GM18858 (cell line): ENCODE data around the gene SLC44A1.

Source experiments
- ATAC-seq: cut with Tn5 transposase; IDR thresholded peaks from one replicate; pipeline ENCODE4 v1.9.1; 2021; ENCODE audit not compliant: unreplicated experiment

Gene SLC44A1

DNA sequence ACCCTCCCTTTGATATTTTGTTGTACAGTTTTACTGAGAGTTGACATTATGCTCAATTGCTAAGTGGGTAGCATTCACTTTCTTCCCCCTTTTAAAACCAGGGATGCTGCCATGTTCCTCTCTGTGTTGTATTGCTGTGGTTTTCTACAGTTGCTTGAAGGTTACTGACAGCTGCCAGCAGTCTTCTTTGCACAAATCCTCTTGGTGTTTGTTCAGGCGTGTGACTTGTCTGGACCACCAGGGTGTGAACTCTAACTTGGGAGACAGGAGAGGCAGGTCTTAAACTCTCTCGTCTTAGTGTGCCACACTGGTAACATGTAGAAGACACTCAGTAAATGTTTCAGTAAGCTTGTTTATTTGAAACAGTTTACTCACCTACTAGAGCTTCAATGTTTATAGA lies 25.1 kb downstream of the SLC44A1 start:
- ATAC-seq = no peak

DNA sequence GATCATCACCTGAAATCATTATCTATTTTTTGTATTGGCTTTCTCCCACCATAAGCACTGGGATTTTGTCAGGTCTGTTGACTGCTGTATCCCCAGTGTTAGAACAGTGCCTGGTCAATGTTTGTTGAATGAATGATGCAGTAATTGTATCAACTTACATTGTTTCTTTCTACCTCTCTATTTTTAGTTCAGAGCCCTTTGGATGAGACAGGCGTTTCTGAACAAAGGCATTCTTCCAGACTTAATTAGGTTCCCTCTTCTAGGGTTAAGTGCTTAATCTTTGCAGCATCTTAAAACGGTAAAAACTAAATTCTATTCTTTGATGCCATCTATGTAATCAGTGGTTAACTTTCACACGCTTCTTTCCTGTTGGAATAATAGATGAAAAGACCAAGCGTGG lies 26.3 kb downstream of the SLC44A1 start:
- ATAC-seq = no peak

DNA sequence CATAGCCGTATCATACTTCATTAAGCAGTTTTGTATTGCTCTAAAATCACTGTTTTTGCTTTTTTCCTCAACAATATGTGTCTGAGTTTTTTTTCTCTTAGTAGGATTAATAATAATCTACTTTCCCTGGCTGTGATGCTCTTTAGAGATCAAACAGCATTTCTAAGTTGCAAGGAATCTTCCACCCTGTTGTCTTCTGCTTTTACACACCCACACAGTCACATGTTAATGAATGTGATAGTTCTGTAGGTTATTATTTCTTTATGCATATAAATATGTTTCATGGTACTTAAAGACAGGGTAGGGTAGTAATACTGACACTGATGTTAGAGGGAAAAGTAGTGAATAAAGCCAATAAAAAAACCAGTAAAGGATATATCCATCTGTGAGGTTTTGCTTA lies 29.3 kb downstream of the SLC44A1 start:
- ATAC-seq = no peak

GRCh38 chr9:105275111-105275510 lies 30.7 kb downstream of the SLC44A1 start:
- no peak for ATAC-seq

GRCh38 chr9:105275938-105276337 lies 31.5 kb downstream of the SLC44A1 start:
- ATAC-seq = no peak

- no peak for ATAC-seq
Observed at GRCh38 chr9:105278751-105279150, 34.3 kb downstream of the SLC44A1 start.

GRCh38 chr9:105280691-105281090 lies 36.2 kb downstream of the SLC44A1 start:
- no peak for ATAC-seq

GRCh38 chr9:105281272-105281671 lies 36.8 kb downstream of the SLC44A1 start:
- ATAC-seq = no peak

GRCh38 chr9:105281926-105282325 lies 37.5 kb downstream of the SLC44A1 start:
- ATAC-seq = no peak

DNA sequence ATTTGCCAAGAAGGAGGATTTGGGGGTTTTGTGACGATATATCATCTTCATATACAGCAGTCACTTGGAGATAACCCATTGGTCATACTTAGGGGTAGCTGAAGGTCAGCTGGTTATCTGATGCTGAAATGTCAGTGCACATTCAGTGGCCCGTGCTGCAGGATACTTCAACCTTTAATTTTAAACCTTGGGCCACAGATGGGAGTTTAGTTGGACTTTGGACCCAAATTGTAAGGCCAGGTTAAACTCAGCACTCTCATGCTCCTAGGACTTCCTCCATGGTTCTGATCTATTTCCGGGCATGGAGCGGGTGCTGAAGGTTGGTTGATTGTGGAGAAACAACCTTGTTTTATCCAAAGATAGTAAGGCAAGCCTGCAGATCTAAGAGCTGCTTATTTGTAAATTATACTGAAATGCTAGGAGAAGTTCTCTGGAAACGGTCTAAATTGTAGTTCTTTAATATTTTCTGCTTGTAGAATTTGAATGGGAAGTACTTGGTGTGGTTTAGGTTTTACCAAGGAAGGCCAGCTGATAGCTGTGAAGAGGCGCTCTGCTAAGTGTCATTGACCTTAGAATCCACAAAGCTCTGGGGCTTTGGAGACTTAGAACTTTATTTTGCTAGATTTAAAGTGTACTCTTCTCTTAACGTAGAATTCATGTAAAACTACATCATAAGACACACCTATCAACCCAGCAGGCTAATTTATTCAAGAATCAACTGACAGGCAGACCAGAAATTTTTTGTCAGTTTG lies 38.6 kb downstream of the SLC44A1 start:
- no peak for ATAC-seq

- no peak for ATAC-seq
Observed at GRCh38 chr9:105283795-105284194, 39.3 kb downstream of the SLC44A1 start.

GRCh38 chr9:105284463-105284862 lies 40.0 kb downstream of the SLC44A1 start:
- ATAC-seq = no peak

GRCh38 chr9:105286098-105286497 lies 41.6 kb downstream of the SLC44A1 start:
- ATAC-seq = no peak

- no peak for ATAC-seq
Observed at GRCh38 chr9:105289305-105289704, 44.9 kb downstream of the SLC44A1 start.

DNA sequence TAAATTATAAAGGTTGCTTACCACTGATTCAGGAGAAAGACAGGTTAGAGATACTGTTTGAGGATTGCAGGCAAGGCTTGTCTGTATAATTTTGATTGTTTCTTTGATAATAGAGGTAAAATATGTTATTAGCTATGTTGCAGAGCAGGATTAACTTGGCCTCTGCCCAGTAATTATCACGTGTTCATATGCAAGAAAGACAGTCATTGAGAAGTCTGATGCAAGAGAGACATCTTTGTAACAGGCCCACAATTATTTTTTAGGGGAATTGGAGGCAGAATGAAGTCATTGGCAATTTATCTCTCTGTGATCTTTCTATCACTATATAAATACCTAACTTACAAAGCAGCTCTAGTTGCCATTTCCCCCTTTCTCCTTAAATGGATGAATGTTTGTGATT lies 46.0 kb downstream of the SLC44A1 start:
- no peak for ATAC-seq

- no peak for ATAC-seq
Observed at GRCh38 chr9:105290954-105291353, 46.5 kb downstream of the SLC44A1 start.

DNA sequence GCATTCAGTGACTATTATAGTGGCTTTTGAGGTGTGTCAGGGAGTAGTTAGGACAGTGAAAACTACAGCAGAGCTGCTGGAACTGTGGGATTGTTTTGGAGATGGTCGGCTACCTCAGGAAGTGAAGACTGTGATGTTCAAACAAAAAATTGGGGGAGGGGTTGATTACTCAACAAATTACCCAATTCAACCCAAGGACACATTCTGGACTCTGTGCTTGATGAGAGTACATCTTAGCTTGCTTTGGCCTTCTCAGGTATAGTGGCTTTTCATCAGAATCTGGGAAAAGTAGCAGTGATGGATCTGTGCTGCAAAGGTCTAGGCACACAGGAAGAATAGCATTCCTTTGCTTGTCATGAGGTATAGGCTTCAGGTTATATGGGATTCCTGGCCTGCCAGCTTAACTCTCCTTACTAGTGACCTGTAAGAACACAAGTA lies 47.0 kb downstream of the SLC44A1 start:
- no peak for ATAC-seq

- no peak for ATAC-seq
Observed at GRCh38 chr9:105291938-105292337, 47.5 kb downstream of the SLC44A1 start.

- ATAC-seq = no peak
Observed at GRCh38 chr9:105293408-105293807, 49.0 kb downstream of the SLC44A1 start.

GRCh38 chr9:105295201-105295550 lies 50.7 kb downstream of the SLC44A1 start:
- no peak for ATAC-seq

GRCh38 chr9:105295986-105296385 lies 51.5 kb downstream of the SLC44A1 start:
- ATAC-seq = no peak

- no peak for ATAC-seq
Observed at GRCh38 chr9:105296445-105296844, 52.0 kb downstream of the SLC44A1 start.

DNA sequence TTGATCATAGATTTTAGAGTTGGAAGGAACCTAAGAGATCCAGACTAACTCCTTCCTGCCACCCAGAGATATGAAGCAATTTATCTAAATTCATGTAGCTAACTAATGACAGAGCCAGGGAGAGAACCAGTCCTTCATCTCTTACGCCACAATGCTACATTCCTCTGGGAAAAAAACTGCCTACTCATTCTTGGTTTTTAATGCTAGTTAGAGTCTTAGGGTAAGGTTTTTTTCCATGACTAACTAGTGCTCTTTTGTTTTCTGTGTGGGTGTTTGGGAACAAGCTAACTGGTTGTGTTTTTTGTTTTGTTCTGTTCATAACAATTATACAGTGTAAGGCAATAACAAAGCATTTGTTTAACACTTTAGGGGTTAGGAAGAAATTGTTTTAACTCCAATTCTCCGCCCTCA lies 52.4 kb downstream of the SLC44A1 start:
- no peak for ATAC-seq
